ENCODE results near the gene HSD17B4. TPM values are rescaled to one million over a fixed set of nuclear protein-coding genes. Genes with fewer than 3 reads are reported as not detected.
"Not testable (repeated sequence)": the region's sequence is repeated elsewhere in the genome, so short reads cannot be mapped to it uniquely, and the experiment has no call there.

Gene HSD17B4
- total RNA-seq, 5 donors from 2014 or later (not counting 1 experiment from before 2014, with no cell fraction given) = 32.1 to 79.6 (median 54.0) TPM

DNA sequence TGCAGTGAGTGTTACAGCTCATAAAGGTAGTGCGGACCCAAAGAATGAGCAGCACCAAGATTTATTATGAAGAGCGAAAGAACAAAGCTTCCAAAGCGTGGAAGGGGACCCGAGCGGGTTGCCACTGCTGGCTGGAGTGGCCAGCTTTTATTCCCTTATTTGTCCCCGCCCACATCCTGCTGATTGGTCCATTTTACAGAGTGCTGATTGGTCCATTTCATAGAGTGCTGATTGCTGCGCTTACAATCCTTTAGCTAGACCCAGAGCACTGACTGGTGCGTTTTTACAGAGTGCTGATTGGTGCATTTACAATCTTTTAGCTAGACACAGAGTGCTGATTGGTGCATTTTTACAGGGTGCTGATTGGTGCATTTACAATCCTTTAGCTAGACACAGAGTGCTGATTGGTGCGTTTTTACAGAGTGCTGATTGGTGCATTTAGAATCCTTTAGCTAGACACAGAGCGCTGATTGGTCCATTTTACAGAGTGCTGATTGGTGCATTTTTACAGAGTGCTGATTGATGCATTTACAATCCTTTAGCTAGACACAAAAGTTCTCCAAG is 19.5 kb upstream of the HSD17B4 start:
- H3K4me3 Mint-ChIP-seq; POLR2A ChIA-PET; H3K4me1 Mint-ChIP-seq; H3K27ac ChIP-seq (ENCODE audit: low read length); H3K9me3 Mint-ChIP-seq; DNase-seq; H3K4me1 ChIP-seq (ENCODE audit: control insufficient read depth in 1 of 2, extremely low read depth in 1 of 2, insufficient read depth in 2 of 2, low read length in 2 of 2); H3K9me3 ChIP-seq; ATAC-seq (replicated peaks in 1 of 4); H3K36me3 ChIP-seq (ENCODE audit: control insufficient read depth in 2 of 2, extremely low read depth in 1 of 2, insufficient read depth in 1 of 2, low read length in 1 of 2); H3K4me3 ChIP-seq (ENCODE audit: control insufficient read depth in 1 of 2, extremely low read depth in 1 of 2, low read length in 1 of 2); H3K27ac Mint-ChIP-seq; H3K36me3 Mint-ChIP-seq: not testable (repeated sequence)
- H3K27me3 ChIP-seq (replicated peaks in 1 of 2; ENCODE audit: control insufficient read depth in 2 of 2, extremely low read depth in 1 of 2, insufficient read depth in 2 of 2, low read length in 1 of 2) = peaks cover 0 to 13% of the 10 kb centered on the region in 2 experiments
- peaks cover 10 to 29% of the 10 kb centered on the region in 2 donors for H3K27me3 Mint-ChIP-seq
- WGBS (ENCODE audit: insufficient coverage) = 97% methylated on average over 8 of the region's 10 CpGs
- CTCF ChIA-PET = interaction anchor here in 1 of 2 donors (0.6 kb wide), 1 partner anchor 525 kb away, joined by 3 read pairs; no protein-coding TSS in a partner anchor

DNA sequence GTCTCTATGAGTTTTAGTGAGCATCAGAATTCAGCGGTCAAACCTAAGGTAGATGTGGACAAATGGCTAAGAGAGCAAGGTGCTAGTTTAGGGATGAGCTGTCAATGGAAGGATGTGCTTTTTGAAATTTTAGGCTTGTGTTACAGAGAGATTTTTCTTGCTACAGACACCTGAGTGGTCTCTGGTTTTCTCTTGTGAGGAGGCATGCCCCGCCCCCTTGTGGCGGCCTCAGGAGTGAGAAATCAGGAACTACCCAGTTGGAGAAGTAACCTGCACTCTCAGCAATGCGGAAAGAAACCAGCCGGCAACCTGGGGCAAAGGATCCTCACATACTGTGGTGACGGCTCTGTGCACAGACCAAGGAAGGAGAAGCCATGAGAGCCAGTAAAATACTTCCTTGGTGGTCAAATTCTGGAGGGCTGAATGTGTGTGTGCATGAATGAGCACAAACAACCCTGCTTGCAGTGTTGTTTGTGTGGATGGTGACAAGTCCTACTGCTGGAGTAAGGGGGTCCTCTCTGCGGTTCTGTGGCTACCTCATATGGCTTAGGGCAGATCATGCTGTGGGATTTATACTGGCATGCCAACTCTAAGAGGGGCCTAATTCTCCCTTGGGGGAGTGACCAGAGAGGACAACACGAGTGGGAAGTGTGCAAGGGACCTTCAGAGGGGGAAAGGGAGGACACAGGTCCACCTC is 16.7 kb upstream of the HSD17B4 start:
- Mint-ChIP-seq H3K4me3 (no peak overlapping the region), H3K27ac (no peak overlapping the region), H3K36me3 (no peaks in the 10 kb centered on the region), H3K4me1 (peaks cover 7 to 17% (median 9%) of the 10 kb centered on the region in 3 donors), H3K27me3 (peaks cover 16 to 39% of the 10 kb centered on the region in 2 donors), H3K9me3 (peaks cover 0 to 4% (median 0%) of the 10 kb centered on the region in 3 donors)
- Histone ChIP-seq H3K4me1 (ENCODE audit: control insufficient read depth in 1 of 2, extremely low read depth in 1 of 2, insufficient read depth in 2 of 2, low read length in 2 of 2) (peaks cover 0 to 4% of the 10 kb centered on the region in 2 experiments), H3K27me3 (replicated peaks in 1 of 2; ENCODE audit: control insufficient read depth in 2 of 2, extremely low read depth in 1 of 2, insufficient read depth in 2 of 2, low read length in 1 of 2) (peaks cover 0 to 22% of the 10 kb centered on the region in 2 experiments), H3K4me3 (ENCODE audit: control insufficient read depth in 1 of 2, extremely low read depth in 1 of 2, low read length in 1 of 2) (no peak overlapping the region), H3K36me3 (ENCODE audit: control insufficient read depth in 2 of 2, extremely low read depth in 1 of 2, insufficient read depth in 1 of 2, low read length in 1 of 2) (no peaks in the 10 kb centered on the region), H3K9me3 (no peaks in the 10 kb centered on the region), H3K27ac (ENCODE audit: low read length) (no peak overlapping the region)
- ATAC-seq (replicated peaks in 1 of 4) (peak; percentile 76 to 81 (median 79)), DNase-seq (peak; percentile 37 to 79 (median 68))
- POLR2A ChIA-PET = interaction anchor here in 1 of 2 donors (0.5 kb wide), 1 partner anchor 35 kb away, joined by 4 read pairs; no protein-coding TSS in a partner anchor
- CTCF ChIA-PET = interaction anchor here (0.6 to 2.3 kb wide), 13 partner anchors 12 to 447 kb away, joined by 3 to 19 read pairs (median 5); partner anchors contain the start of genes DTWD2 (in 2 of the 2) and DMXL1 (in 1 of the 2)
- WGBS (ENCODE audit: insufficient coverage) = 30% methylated on average over 7 of the region's 8 CpGs

DNA sequence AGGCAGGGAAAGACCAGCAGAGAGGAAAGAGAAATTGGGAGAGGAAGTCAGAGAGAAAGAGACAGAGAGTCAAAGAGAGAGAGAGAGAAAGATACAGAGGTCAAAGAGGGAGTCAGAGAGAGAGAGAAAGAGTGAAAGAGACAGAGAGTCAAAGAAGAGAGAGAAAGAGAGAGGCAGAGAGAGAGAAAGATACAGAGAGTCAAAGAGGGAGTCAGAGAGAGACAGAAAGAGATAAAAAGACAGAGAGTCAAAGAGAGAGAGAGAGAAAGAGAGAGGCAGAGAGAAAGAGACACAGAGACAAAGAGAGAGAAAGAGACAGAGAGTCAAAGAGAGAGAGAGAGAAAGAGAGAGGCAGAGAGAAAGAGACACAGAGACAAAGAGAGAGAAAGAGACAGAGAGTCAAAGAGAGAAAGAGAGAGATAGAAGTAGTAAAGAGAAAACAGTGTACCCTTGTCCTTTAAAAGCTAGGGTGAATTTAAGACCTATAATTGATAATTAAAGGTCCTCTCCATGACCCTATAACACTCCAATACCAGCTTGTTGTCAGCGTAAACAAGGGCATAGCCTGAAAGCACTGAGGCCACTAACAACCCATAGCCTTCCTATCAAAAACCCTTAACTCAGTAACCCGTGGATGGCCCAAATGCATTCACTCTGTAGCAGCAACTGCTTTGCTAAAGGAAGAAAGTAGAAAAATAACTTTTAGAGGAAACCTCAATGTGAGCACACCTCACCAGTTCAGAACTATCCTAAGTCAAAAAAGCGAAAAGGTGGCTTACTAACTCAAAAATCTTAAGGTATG is 14.3 kb upstream of the HSD17B4 start:
- Mint-ChIP-seq H3K27me3 (peaks cover 22 to 34% of the 10 kb centered on the region in 2 donors), H3K4me3 (peak overlapping the region in 2 of 3 donors; percentile 78), H3K27ac (peak overlapping the region in 1 of 2 donors; percentile 17), H3K4me1 (peaks cover 7 to 17% (median 9%) of the 10 kb centered on the region in 3 donors)
- H3K4me1 ChIP-seq (ENCODE audit: control insufficient read depth in 1 of 2, extremely low read depth in 1 of 2, insufficient read depth in 2 of 2, low read length in 2 of 2); H3K27ac ChIP-seq (ENCODE audit: low read length); H3K4me3 ChIP-seq (ENCODE audit: control insufficient read depth in 1 of 2, extremely low read depth in 1 of 2, low read length in 1 of 2); ATAC-seq (replicated peaks in 1 of 4); H3K9me3 ChIP-seq; DNase-seq; POLR2A ChIA-PET; H3K36me3 ChIP-seq (ENCODE audit: control insufficient read depth in 2 of 2, extremely low read depth in 1 of 2, insufficient read depth in 1 of 2, low read length in 1 of 2); H3K36me3 Mint-ChIP-seq; H3K9me3 Mint-ChIP-seq: not testable (repeated sequence)
- H3K27me3 ChIP-seq (replicated peaks in 1 of 2; ENCODE audit: control insufficient read depth in 2 of 2, extremely low read depth in 1 of 2, insufficient read depth in 2 of 2, low read length in 1 of 2) = peaks cover 0 to 22% of the 10 kb centered on the region in 2 experiments
- CTCF ChIA-PET = interaction anchor here in 1 of 2 donors (1.2 kb wide), 1 partner anchor 26 kb away, joined by 3 read pairs; no protein-coding TSS in a partner anchor
- no CpG with 5 or more reads among the region's 3 CpGs for WGBS (ENCODE audit: insufficient coverage)

DNA sequence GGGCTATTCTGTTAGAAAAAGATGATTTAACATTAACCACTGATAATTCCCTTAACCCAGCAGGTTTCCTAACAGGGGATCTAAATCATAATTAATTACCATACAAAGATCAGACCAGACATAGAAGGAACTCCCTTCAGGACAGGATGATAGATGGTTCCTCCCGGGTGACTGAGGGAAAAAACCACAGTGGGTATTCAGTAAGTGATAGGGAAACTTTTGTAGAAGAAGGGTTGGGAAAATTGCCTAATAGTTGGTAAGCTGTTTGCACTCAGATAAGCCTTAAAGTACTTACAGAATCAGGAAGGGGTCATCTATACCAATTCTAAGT is 13.7 kb upstream of the HSD17B4 start:
- not testable (repeated sequence) for H3K9me3 Mint-ChIP-seq

DNA sequence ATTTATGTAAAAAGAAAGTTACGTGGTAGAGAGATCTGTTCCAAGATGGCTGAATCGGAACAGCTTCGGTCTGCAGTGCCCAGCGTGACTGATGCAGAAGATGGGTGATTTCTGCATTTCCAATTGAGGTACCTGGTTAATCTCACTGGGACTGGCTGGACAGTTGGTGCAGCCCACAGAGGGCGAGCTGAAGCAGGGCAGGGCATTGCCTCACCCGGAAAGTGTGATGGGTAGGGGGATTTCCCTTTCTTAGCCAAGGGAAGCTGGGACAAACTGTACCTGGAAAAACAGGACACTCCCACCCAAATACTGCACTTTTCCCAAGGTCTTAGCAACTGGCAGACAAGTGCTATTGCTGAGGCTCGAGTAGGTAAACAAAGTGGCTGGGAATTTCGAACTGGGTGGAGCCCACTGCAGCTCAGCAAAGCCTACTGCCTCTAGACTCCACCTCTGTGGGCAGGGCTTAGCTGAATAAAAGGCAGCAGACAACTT is 13.1 kb upstream of the HSD17B4 start:
- POLR2A ChIA-PET = no interaction called here
- peak overlapping the region; percentile 11 to 50 for H3K4me3 ChIP-seq (ENCODE audit: control insufficient read depth in 1 of 2, extremely low read depth in 1 of 2, low read length in 1 of 2)
- DNase-seq = peak in 2 of 35 experiments; percentile 15 to 21
- Mint-ChIP-seq H3K27ac (peak overlapping the region; percentile 32 to 74), H3K4me1 (peaks cover 7 to 17% (median 9%) of the 10 kb centered on the region in 3 donors), H3K9me3 (peaks cover 0 to 4% (median 4%) of the 10 kb centered on the region in 3 donors), H3K36me3 (no peaks in the 10 kb centered on the region), H3K4me3 (peak overlapping the region; percentile 78 to 79 (median 78)), H3K27me3 (peaks cover 22 to 34% of the 10 kb centered on the region in 2 donors)
- H3K36me3 ChIP-seq (ENCODE audit: control insufficient read depth in 2 of 2, extremely low read depth in 1 of 2, insufficient read depth in 1 of 2, low read length in 1 of 2) = no peaks in the 10 kb centered on the region
- peaks cover 0 to 22% of the 10 kb centered on the region in 2 experiments for H3K27me3 ChIP-seq (replicated peaks in 1 of 2; ENCODE audit: control insufficient read depth in 2 of 2, extremely low read depth in 1 of 2, insufficient read depth in 2 of 2, low read length in 1 of 2)
- CTCF ChIA-PET = no interaction called here
- no peak overlapping the region for H3K27ac ChIP-seq (ENCODE audit: low read length)
- H3K9me3 ChIP-seq = no peaks in the 10 kb centered on the region
- 75% methylated on average over 5 of the region's 8 CpGs for WGBS (ENCODE audit: insufficient coverage)
- ATAC-seq (replicated peaks in 1 of 4) = peak; percentile 43 to 63 (median 55)
- H3K4me1 ChIP-seq (ENCODE audit: control insufficient read depth in 1 of 2, extremely low read depth in 1 of 2, insufficient read depth in 2 of 2, low read length in 2 of 2) = peaks cover 0 to 4% of the 10 kb centered on the region in 2 experiments

More for the DNA sequence above, 13.7 kb upstream of the HSD17B4 start:
- H3K27me3 ChIP-seq (replicated peaks in 1 of 2; ENCODE audit: control insufficient read depth in 2 of 2, extremely low read depth in 1 of 2, insufficient read depth in 2 of 2, low read length in 1 of 2) = peaks cover 0 to 22% of the 10 kb centered on the region in 2 experiments
- peak overlapping the region; percentile 78 to 79 (median 78) for H3K4me3 Mint-ChIP-seq
- POLR2A ChIA-PET; ATAC-seq (replicated peaks in 1 of 4); H3K4me1 ChIP-seq (ENCODE audit: control insufficient read depth in 1 of 2, extremely low read depth in 1 of 2, insufficient read depth in 2 of 2, low read length in 2 of 2); H3K36me3 ChIP-seq (ENCODE audit: control insufficient read depth in 2 of 2, extremely low read depth in 1 of 2, insufficient read depth in 1 of 2, low read length in 1 of 2); H3K9me3 ChIP-seq; DNase-seq; H3K27ac ChIP-seq (ENCODE audit: low read length); H3K4me3 ChIP-seq (ENCODE audit: control insufficient read depth in 1 of 2, extremely low read depth in 1 of 2, low read length in 1 of 2); H3K36me3 Mint-ChIP-seq: not testable (repeated sequence)
- CTCF ChIA-PET = interaction anchor here in 1 of 2 donors (1.2 kb wide), 1 partner anchor 27 kb away, joined by 3 read pairs; no protein-coding TSS in a partner anchor
- H3K27ac Mint-ChIP-seq = peak overlapping the region in 1 of 2 donors; percentile 37
- peaks cover 7 to 17% (median 9%) of the 10 kb centered on the region in 3 donors for H3K4me1 Mint-ChIP-seq
- peaks cover 22 to 34% of the 10 kb centered on the region in 2 donors for H3K27me3 Mint-ChIP-seq
- no CpG with 5 or more reads among the region's 1 CpG for WGBS (ENCODE audit: insufficient coverage)

DNA sequence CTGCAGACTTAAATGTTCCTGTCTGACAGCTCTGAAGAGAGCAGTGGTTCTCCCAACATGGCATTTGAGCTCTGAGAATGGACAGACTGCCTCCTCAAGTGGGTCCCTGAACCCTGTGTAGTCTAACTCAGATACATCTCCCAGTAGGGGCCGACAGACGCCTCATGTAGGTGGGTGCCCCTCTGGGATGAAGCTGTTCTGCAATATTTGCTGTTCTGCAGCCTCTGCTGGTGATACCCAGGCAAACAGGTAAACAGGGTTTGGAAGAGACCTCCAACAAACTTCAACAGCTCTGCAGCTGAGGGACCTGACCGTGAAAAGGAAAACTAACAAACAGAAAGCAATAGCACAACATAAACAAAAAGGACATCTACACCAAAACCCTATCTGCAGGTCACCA is 12.7 kb upstream of the HSD17B4 start:
- POLR2A ChIA-PET; H3K27ac ChIP-seq (ENCODE audit: low read length); CTCF ChIA-PET; H3K36me3 Mint-ChIP-seq; H3K36me3 ChIP-seq (ENCODE audit: control insufficient read depth in 2 of 2, extremely low read depth in 1 of 2, insufficient read depth in 1 of 2, low read length in 1 of 2); H3K4me1 ChIP-seq (ENCODE audit: control insufficient read depth in 1 of 2, extremely low read depth in 1 of 2, insufficient read depth in 2 of 2, low read length in 2 of 2); DNase-seq; H3K9me3 ChIP-seq; H3K27ac Mint-ChIP-seq; ATAC-seq (replicated peaks in 1 of 4); H3K9me3 Mint-ChIP-seq: not testable (repeated sequence)
- Histone ChIP-seq H3K4me3 (ENCODE audit: control insufficient read depth in 1 of 2, extremely low read depth in 1 of 2, low read length in 1 of 2) (peak overlapping the region in 1 of 2 donors; percentile 50), H3K27me3 (replicated peaks in 1 of 2; ENCODE audit: control insufficient read depth in 2 of 2, extremely low read depth in 1 of 2, insufficient read depth in 2 of 2, low read length in 1 of 2) (peaks cover 0 to 22% of the 10 kb centered on the region in 2 experiments)
- H3K4me3 Mint-ChIP-seq = peak overlapping the region; percentile 78 to 79 (median 78)
- peaks cover 22 to 34% of the 10 kb centered on the region in 2 donors for H3K27me3 Mint-ChIP-seq
- 93% methylated on average over 3 of the region's 3 CpGs for WGBS (ENCODE audit: insufficient coverage)
- H3K4me1 Mint-ChIP-seq = peaks cover 7 to 17% (median 9%) of the 10 kb centered on the region in 3 donors

Measured in T-cell (primary cell).